K562 (cell line): ENCODE results near the gene TOX3. TPM values are rescaled to one million over a fixed set of nuclear protein-coding genes. Genes with fewer than 3 reads are reported as not detected.

ENCODE experiments used
- ATAC-seq: fragments of 200-7000 bp; cut with Tn5 transposase; 3 replicates; pipeline ENCODE4 v1.9.1; 2020; ENCODE audit warnings: moderate library complexity
- BruUV-seq: library from RNA; stranded (reverse); fragments of 400-500 nt; replicated peaks from 2 replicates; lab custom pipeline; 2021; lab: Mats Ljungman, UMichigan
- CTCF ChIA-PET: fragments of 300-600 bp; formaldehyde crosslinking; extraction: SDS; loops from one replicate; lab custom pipeline; 2021; ENCODE audit warnings: low intra/inter-chr PET ratio; lab: Yijun Ruan, JAX
- POLR2A ChIA-PET: fragments of 300-600, 350-650 bp; sonication (Branson Sonifier 250); formaldehyde crosslinking; extraction: SDS; loops from one replicate; lab custom pipeline; 2021; ENCODE audit warnings: antibody characterized with exemption, inconsistent platforms; lab: Yijun Ruan, JAX
- DNase-seq, 4 experiments: peaks; one replicate each; pipeline versions ENCODE4 v3.0.0 to v3.0.0-alpha.2; 2011 to 2018; ENCODE audit warnings: low spot score in 3 of 4, mixed read lengths in 3 of 4; ENCODE audit errors: extremely low read depth in 1 of 4
- FAIRE-seq: peaks from 2 replicates; lab custom pipeline; 2011; peaks lifted over from hg19 to GRCh38; lab: Jason Lieb, UNC
- H2AFZ ChIP-seq: 2 replicates; pipeline ENCODE4 v1.6.0; 2011; ENCODE audit warnings: low read depth, low read length, control low read depth, inconsistent platforms
- H3K27ac ChIP-seq: fragments of 200-600 bp; 3 replicates; pipeline ENCODE4 v1.8.0; 2011; ENCODE audit warnings: low read depth, mild to moderate bottlenecking, control low read depth, inconsistent platforms, low read length, moderate library complexity, mixed read lengths; ENCODE audit errors: extremely low read depth
- H3K27me3 ChIP-seq, 2 experiments: fragments of 300-600 bp in 1 of 2; 2 replicates in 1 of 2; 3 replicates in 1 of 2; pipeline versions ENCODE4 v1.6.0 to v1.8.0; 2011; ENCODE audit warnings: inconsistent platforms in 2 of 2, low read length in 2 of 2, mild to moderate bottlenecking in 1 of 2, mixed read lengths in 1 of 2, moderate library complexity in 1 of 2; ENCODE audit not compliant: control insufficient read depth in 2 of 2, insufficient read depth in 2 of 2
- H3K36me3 ChIP-seq: fragments of 300-600 bp; 3 replicates; pipeline ENCODE4 v1.8.0; 2011; ENCODE audit warnings: mild to moderate bottlenecking, low read length, inconsistent platforms; ENCODE audit not compliant: control insufficient read depth, insufficient read depth
- H3K4me1 ChIP-seq, 2 experiments: fragments of 200-600 bp in 1 of 2; replicated peaks in 1 of 2; 2 replicates in 1 of 2; 3 replicates in 1 of 2; pipeline versions ENCODE4 v1.5.1 to v1.8.0; 2011; ENCODE audit warnings: inconsistent platforms in 2 of 2, low read length in 2 of 2, mild to moderate bottlenecking in 1 of 2, mixed read lengths in 1 of 2, moderate library complexity in 1 of 2; ENCODE audit not compliant: control insufficient read depth in 2 of 2, insufficient read depth in 2 of 2
- H3K4me2 ChIP-seq: 2 replicates; pipeline ENCODE4 v1.6.1; 2011; ENCODE audit warnings: low read length, control low read depth, inconsistent platforms, mixed read lengths; ENCODE audit not compliant: insufficient read depth
- H3K4me3 ChIP-seq: fragments of 200-600 bp; sonication (generic), shearing (Covaris generic); 2 replicates; pipeline ENCODE4 v1.5.1; 2016; ENCODE audit warnings: control low read depth, inconsistent platforms
- H3K79me2 ChIP-seq: fragments of 200-600 bp; 3 replicates; pipeline ENCODE4 v1.8.0; 2011; ENCODE audit warnings: low read length, inconsistent platforms; ENCODE audit not compliant: control insufficient read depth, insufficient read depth
- H3K9ac ChIP-seq, 2 experiments: 2 replicates each; pipeline versions ENCODE4 v1.6.0 to v1.6.1; 2011; ENCODE audit warnings: low read depth in 2 of 2, low read length in 2 of 2, control low read depth in 1 of 2, inconsistent platforms in 1 of 2, mild to moderate bottlenecking in 1 of 2, mixed read lengths in 1 of 2; ENCODE audit not compliant: insufficient read depth in 1 of 2
- H3K9me1 ChIP-seq: one replicate; pipeline ENCODE4 v1.6.0; 2011; ENCODE audit warnings: inconsistent platforms, mild to moderate bottlenecking, low read length, moderate library complexity; ENCODE audit not compliant: control insufficient read depth, insufficient read depth
- H3K9me3 ChIP-seq: replicated peaks from 2 replicates; pipeline ENCODE4 v1.5.1; 2011; ENCODE audit warnings: low read depth, low read length, inconsistent platforms; ENCODE audit not compliant: control insufficient read depth, insufficient read depth
- H4K20me1 ChIP-seq: replicated peaks from 2 replicates; pipeline ENCODE4 v1.6.1; 2011; ENCODE audit warnings: low read length, inconsistent platforms, mixed read lengths; ENCODE audit not compliant: control insufficient read depth, insufficient read depth
- BACH1 ChIP-seq: fragments of 200-800 bp; sonication (Bioruptor generic); IDR thresholded peaks from 2 replicates; pipeline ENCODE4 v1.6.1; 2016; ENCODE audit warnings: missing genetic modification characterization, missing compliant biosample characterization
- BRD9 ChIP-seq: fragments of 450-650 bp; IDR thresholded peaks from 2 replicates; pipeline ENCODE4 v1.6.1; 2018; ENCODE audit warnings: low read depth; ENCODE audit not compliant: partially characterized antibody
- E2F3 ChIP-seq: fragments of 250-450 bp; sonication (Bioruptor Pico); IDR thresholded peaks from 2 replicates; pipeline ENCODE4 v1.4.0; 2020; ENCODE audit warnings: mild to moderate bottlenecking
- NR1H2 ChIP-seq: sonication (generic); formaldehyde crosslinking; IDR thresholded peaks from 2 replicates; pipeline ENCODE4 v1.4.0; 2020; ENCODE audit warnings: mild to moderate bottlenecking, missing genetic modification reagents
- POLR2AphosphoS5 ChIP-seq: IDR thresholded peaks from 2 replicates; pipeline ENCODE4 v1.6.1; 2011; ENCODE audit warnings: mild to moderate bottlenecking, low read depth, low read length, moderate library complexity; ENCODE audit not compliant: control insufficient read depth, insufficient read depth
- RBFOX2 ChIP-seq: fragments of 200-400 bp; formaldehyde crosslinking; IDR thresholded peaks from 2 replicates; pipeline ENCODE4 v1.6.1; 2017; ENCODE audit warnings: low read depth, mild to moderate bottlenecking, low read length, moderate library complexity
- SLC30A9 ChIP-seq: fragments of 250-450 bp; sonication (Bioruptor Pico); IDR thresholded peaks from 2 replicates; pipeline ENCODE4 v1.8.0; 2022; ENCODE audit warnings: mild to moderate bottlenecking, moderate library complexity
- ZNF121 ChIP-seq: sonication (generic); formaldehyde crosslinking; conservative IDR thresholded peaks from 2 replicates; pipeline ENCODE4 v1.8.0; 2022; ENCODE audit warnings: missing genetic modification reagents
- ZNF449 ChIP-seq: fragments of 250-450 bp; sonication (Bioruptor Pico); IDR thresholded peaks from 2 replicates; pipeline ENCODE4 v1.8.0; 2022; ENCODE audit warnings: moderate library complexity, mild to moderate bottlenecking, inconsistent platforms
- WGBS: fragments of 100-300 bp; shearing (Covaris generic); methylation state at CpG from one replicate; pipeline ENCODE4 v1.1.6; 2016; ENCODE audit warnings: low coverage, mixed read lengths; ENCODE audit not compliant: insufficient coverage; ENCODE audit errors: missing lambda C conversion rate; 5-methylcytosine and 5-hydroxymethylcytosine counted together
- in situ Hi-C: fragments of 300-500 bp; cut with MboI; formaldehyde crosslinking; loops from 4 replicates; pipeline ENCODE4 v1.15.0; 2018; ENCODE audit warnings: inconsistent platforms, mixed read lengths
- intact Hi-C: fragments of 100-400 bp; cut with micrococcal nuclease; formaldehyde crosslinking; loops from 2 replicates; pipeline ENCODE4 v1.14.2; 2022
- polyA plus RNA-seq, 8 experiments: library from polyadenylated mRNA; depleted of rRNA in 4 of 8; stranded (reverse) in 5 of 8; unstranded in 3 of 8; fragments of >200 nt; fragmentation: Nextera tagmentation in 2 of 8; fragmentation: Illumina TruSeq in 1 of 8; extraction: Ambion mirVana in 2 of 8; extraction: Trizol in 1 of 8; gene quantifications; 2 replicates each; pipeline versions ENCODE4 v1.2.1 to v1.2.3, GENCODE V29; 2011 to 2014; ENCODE audit warnings: inconsistent platforms in 1 of 8, missing spikeins in 1 of 8
- total RNA-seq, 7 experiments: library from RNA; depleted of rRNA in 6 of 7; stranded (reverse); fragments of >200 nt in 6 of 7; fragmentation: Illumina TruSeq in 2 of 7; extraction: Trizol in 2 of 7; gene quantifications; 2 replicates each; pipeline versions ENCODE4 v1.2.1 to v1.2.3, GENCODE V29; 2011 to 2021; ENCODE audit warnings: low replicate concordance in 1 of 7

The TOX3 gene
- total and polyA plus RNA-seq, 9 of the 15 experiments (the other 6 are each of a cell fraction or from before 2014, with no cell fraction given), result not detected

GRCh38 chr16:52567193-52567592 lies 20.2 kb upstream of the TOX3 start:
- ATAC-seq (no peak), DNase-seq (no peak), FAIRE-seq (no peak)
- Histone ChIP-seq H3K9me1 (no peaks in the 10 kb centered on the region), H3K9me3 (no peaks in the 10 kb centered on the region), H3K4me2 (no peak overlapping the region), H3K9ac (no peak overlapping the region), H4K20me1 (no peaks in the 10 kb centered on the region), H3K27ac (no peak overlapping the region), H3K4me1 (no peaks in the 10 kb centered on the region), H3K79me2 (no peaks in the 10 kb centered on the region), H3K27me3 (no peaks in the 10 kb centered on the region), H3K4me3 (no peak overlapping the region), H3K36me3 (no peaks in the 10 kb centered on the region), H2AFZ (no peak overlapping the region)
- intact Hi-C loops (no loop called here), in situ Hi-C loops (no loop called here)
- CTCF ChIA-PET, result no interaction called here
- POLR2A ChIA-PET, result no interaction called here
- no peak for TF ChIP-seq BACH1 (tag)
- TF ChIP-seq ZNF121 (CRISPR knock-in tag), result no peak
- TF ChIP-seq RBFOX2, result no peak
- TF ChIP-seq E2F3 (CRISPR knock-in tag), result no peak
- TF ChIP-seq NR1H2 (CRISPR knock-in tag), result no peak
- no peak for TF ChIP-seq BRD9
- TF ChIP-seq SLC30A9 (CRISPR knock-in tag), result no peak
- TF ChIP-seq ZNF449, result no peak
- TF ChIP-seq POLR2AphosphoS5, result no peak
- 0% methylated on average over 4 of the region's 4 CpGs for WGBS
- no TSS peak for BruUV-seq
